Stimulated activated CD8-positive, alpha-beta memory T cell treated with anti-CD3 and anti-CD28 coated beads, Interleukin-7, amount 100 ng/mL, for 4 hours (primary cell): Measurements from ENCODE around the gene FRMD4B.

ENCODE experiments used
- DNase-seq, 2 donors: peaks; one replicate each; pipeline ENCODE4 v3.0.0-alpha.2; 2020; ENCODE audit warnings: low read depth in 2 of 2

FRMD4B gene

DNA sequence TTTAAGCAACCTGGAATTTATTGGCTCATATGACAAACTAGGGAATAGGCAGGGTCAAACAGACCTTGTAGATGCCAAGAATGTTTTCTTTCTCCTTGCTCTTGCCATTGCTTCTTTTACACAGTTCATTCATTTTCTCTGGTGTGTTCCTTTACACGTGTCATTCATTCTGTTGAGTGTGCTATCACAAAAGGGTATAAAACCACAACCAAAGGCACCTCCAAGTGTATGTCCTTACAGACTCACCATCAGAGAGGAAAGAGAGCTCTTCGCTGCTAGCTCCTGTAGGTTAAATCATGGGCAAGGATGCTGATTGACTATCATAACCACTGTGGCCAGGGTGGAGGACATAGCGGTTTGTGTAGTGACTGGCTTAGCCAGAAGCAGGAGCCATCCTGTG is 19.2 kb upstream of the FRMD4B start:
- DNase-seq: no peak

DNA sequence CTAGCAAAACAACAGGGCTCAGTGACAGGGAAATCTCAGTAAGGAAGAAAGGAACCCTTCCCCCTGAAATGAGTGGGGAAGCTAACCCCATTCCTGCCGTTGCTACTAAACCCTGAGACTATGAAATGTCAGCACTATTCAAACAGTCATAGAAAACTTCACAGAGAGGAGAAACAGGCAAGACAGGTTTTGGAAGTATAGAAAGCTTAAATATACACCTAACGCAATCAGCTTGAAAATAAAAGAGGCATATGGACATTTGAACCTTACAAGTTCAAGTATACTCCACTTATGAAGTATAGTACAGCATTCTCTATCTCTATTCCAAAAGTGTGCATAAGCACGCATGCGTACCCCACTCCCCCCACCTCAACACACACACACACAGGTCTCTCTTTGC is 17.6 kb upstream of the FRMD4B start:
- no peak for DNase-seq

DNA sequence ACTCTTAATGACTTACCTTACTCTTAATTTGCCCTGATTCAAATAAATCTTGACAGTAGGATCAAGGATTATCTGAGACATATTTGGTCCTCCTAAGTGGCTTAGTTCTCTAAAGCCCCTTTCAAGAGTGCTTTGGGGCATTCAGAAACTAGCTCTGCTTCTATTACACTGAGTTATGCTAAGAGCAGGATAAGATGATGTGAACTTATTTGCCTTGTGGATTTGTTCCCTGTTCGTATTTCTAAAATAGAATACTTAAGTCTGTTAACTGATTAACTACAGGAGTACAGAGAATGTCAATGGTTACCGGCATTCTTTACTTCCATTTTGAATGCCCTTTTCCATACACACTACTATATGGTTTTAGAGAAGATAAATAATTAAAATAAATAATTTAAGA is 14.8 kb upstream of the FRMD4B start:
- DNase-seq: no peak

DNA sequence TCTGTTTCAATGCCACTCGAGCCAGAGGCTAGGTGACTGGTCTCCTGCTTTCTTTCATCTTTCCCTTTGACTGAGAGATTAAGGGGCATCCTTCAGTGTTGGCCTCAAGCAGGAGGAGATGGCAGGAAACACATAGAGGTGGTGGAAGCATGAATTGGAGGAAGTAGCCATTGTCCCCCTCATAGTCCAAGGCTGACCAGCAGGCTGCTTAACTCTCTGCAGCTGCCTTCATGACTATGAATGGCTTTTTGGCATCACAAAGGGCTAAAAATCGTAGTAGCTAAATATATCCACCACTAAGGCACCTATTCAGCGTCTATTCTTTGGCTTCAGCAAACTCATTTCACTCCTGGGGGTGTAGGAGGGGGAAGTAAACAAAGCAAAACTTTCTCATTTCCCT is 7.0 kb upstream of the FRMD4B start:
- no peak for DNase-seq

DNA sequence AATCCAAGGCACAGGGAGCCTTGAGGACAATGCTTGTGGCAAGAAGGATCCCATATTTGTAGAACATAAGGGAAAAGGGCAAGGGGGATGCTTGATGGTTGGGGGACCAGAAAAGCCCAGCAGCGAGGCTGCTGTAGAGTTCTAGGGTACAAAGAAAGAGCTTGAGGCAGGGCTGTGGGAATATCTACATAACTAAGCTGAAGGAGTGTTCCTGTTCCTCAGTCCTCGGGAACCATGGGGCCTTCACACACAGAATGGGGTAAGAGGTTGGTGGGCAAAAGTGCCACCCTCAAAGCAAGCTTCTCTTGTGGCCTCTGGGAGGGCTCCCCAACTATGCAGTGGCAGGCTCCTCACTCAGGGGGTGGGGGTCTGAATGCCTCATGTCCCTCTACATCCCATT is 6.5 kb upstream of the FRMD4B start:
- no peak for DNase-seq

DNA sequence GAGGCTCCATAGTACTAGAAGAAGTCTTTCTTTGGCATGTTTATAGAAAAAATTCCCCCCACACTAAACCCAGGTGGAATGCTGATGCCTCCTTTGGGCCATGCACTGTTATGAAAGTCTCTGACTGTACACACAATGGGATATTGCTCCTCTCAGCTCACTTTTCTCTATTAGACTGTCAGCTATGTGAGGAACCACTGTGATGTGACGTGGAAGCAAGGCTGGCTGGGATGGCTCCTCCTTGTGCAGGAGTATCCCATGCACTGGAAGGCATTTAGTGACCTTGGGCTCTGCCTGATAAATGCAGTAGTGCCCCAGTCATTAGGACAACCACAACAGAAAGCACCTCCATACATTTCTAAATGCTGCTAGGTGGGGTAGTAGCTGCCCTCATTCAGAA is 5.7 kb upstream of the FRMD4B start:
- DNase-seq: no peak

DNA sequence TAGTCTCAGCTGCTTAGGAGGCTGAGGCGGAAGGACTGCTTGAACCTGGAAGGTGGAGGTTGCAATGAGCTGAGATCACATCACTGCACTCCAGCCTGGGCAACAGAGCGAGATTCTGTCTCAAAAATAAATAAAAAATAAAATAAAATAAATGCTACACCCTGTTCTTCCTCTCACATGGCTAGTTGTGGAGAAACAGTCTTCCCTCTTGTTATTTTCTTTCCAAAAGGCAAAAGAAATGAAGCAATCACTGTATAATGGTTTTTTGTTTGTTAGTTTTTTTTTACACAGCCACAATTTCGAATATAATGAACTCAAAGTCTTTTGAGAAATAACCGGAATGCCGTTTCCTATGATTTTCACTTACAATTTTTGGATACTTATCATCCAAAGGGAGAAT is 4.9 kb upstream of the FRMD4B start:
- DNase-seq: no peak

DNA sequence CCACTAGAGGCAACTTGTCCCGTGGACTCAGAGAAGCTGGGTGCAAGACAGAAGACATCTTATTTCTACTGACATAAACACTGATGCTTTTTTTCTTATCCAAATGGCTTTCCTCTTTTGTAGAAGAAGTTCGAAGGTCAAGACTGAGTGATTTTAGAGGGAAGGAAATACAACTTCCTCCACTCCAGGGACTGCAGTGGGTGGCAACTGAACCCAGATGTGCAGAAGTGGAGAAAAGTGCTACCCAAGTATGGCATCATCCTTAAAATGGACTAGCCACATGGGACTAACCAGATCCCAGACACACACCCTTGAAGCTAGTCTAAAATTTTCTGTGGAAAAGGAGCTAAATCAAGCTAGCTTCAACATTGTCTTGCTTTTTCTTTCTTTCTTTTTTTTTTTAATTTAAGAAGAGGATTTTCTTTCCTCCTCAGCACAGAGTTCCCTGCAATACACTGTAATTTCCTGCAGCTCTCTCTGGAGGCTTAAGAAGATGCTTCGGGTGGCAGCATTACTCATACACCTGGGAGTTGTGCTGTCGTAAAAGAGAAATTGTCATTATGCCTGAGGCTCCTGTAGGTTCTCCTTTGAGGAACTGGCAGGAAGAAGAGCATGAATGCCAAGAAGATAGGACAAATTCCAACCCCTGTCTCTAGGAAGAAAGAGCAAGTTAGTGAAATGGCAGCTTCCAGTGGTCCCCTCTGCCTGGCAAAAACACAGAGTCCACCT is 3.8 kb upstream of the FRMD4B start:
- no peak for DNase-seq

DNA sequence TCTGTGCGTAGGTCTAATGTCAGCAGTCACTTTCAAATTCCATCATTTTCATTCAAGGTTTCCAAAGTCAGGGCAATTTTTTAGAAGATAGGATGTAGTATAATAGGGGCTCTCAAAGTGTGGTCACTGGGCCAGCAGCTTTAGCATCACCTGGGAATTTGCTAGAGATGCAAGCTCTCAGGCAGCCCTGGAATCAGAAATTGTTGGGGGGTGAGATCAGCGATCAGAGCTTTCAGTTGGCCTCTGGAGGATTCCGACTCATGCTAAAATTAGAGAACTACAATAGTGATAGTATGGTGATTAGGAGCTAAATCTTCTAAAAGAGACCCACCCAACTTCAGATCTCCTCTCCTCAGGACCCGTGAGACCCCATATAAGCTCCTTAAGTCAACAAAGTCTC is 2.4 kb upstream of the FRMD4B start:
- no peak for DNase-seq

DNA sequence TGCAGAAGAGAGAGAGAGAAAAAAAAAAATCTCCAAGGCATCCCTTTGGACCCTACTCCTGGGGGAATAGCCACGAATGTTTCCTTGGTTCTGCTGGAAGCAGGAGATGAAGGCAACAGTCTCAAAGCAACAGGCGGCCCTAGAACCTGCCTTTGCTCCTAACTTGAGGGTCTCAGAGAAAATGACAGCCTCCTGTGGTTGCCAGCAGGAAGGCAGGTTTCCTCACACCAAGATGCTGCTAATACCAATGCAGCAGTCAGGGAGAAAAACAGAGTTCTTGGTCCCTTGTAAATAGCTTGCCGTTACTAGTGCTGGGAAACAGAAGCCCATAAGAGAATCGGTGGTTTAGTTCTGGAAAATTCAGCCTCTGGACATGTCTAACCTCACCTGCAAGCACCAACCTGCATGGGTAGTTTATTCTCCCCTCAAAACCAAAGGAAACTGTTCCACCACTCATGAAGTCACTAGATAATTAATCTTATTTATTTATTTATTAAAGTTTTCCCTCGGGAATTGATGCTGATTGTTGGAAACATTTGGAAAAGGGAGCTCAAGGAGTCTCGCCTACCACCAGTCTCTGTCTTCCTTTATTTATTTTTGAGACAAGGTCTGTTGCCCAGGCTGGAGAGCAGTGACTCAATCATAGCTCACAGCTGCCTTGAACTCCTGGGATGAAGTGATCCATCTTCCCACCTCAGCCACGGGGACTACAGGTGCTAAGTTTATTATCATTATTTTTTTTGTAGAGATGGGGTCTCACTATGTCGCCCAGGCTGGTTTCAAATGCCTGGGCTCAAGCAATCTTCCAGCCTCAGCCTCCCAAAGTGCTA is 883 bp upstream of the FRMD4B start:
- no peak for DNase-seq

DNA sequence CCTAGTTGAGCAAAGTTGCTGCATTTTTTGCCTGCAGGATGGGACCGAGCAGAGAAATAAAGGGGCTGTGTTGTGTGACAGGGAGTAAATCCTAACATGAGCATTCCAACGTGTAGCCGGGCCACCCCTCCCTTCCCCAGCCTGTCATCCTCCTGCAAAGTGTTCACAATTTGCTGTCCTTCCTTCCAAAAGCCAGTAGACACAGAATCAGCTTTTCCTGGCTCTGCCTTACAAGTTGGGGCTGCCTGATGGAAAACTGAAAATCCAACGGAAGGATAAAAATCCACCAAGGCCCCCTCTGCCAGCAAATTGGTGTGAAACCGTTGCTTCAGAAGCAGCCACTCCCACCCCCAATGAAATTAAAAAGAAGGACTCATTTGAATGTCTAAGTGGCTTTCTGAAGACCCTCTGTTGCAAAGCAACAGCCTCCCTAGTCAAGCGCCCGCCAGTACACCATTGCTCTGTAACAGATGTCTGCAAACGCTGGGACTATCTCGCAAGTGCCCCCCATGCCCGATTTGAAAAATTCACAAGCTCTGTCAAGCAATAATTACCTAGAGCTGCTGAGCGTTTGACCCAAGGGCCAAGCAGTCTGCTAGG is 665 bp downstream of the FRMD4B start:
- DNase-seq: no peak

DNA sequence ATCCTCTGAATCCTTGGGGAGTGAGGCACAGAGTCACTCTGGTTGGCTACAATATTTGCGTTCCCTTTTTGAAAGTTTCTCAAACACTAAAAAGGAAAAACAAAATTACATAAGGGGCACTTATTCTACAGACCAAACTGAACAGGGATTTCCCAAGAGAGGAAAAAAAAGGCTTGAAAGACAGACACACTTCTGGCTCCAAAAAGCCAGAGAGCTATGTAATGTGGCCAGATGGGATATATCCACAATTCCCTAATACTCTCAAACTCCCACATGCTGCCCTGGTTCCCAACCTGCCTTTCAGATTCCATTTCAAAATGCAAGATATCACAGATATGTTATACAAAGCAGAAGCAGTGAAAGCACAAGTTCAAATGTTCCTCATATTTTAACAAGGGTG is 1.6 kb downstream of the FRMD4B start:
- DNase-seq: no peak

DNA sequence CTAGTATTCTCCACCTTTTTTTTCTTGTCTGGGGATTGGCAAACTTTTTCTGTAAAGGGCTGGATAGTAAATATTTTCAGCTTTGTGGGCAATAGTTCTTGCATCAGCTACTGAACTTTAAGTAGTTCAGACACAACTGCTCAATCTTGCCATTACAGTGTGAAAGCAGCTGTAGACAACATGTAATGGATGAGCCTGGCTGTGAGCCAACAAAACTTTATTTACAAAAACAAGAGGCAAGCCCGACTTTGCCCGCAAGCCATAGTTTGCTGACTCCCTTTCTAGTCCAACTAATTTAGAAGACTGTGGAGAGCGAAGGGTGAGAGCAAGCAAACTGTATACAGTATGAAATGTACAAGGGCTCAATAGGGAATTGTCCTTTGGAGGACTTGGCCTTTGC is 6.2 kb downstream of the FRMD4B start:
- no peak for DNase-seq

DNA sequence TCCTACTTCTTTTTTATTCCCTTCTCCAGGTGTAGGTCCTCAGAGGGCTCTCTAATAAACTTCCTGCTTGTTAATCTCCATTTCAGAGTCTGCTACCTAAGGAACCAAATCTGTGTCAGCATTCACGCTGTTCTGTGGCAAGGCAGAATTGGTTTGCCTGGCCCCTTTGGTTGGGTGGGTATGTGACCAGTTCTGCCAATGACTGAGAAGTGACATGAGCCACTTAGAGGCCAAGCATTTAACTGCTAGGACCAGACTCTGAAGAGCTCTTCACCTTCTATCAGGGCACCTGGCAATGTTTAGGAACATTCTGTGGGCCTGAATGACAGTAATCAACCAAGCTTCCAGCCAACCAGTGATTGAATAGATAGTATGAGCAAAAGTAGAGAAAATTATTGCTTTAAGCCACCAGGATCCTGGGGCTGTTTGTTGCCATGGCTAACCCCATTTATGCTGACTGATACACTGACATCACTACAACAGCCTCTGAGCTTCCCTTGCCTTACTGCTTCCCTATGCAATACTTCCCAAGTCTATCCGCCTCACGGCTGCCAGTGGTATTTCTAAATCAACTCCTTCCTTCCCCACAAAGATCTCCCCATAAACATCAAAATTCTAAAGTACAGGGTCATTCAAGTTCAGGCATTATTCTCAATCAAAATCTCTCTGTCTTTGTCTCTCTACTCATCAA is 7.6 kb downstream of the FRMD4B start:
- no peak for DNase-seq

DNA sequence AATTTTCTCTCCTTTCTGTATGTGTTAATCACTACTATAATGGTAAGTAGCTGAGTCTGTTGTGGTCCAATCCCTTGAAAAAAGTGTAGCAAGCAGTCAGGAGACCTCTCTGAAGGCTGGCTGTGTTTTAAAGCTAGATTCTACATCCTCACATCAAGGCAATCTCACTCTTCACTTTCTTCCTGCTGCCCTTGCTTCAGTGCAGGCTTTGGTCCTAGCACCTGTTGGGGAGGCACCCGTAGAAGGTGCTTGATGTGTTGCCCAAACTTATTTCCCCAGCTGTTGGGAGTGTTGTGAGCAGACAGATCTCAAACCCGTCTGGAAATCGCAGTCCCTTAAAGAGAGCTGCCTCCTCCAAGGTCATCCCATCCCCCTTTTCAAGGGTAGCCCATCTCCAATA is 8.6 kb downstream of the FRMD4B start:
- no peak for DNase-seq

DNA sequence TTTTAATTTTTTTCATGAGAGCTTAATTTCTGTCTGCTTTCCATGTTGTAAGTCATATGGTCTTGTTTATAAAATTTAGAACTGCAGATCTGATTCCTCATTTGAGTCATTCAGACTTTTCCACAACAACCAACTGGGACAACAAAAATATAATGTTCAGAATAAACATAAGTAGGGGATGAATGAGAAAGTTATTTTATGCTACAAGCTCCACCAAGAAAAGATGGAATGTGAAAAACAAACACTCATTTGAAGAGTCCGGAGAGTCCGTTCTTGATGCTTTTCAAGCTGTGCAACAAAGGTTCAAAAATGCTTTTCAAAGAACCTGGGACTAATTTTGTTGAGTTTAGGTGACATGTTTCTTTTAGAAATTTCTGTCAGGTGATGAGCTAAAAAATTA is 9.2 kb downstream of the FRMD4B start:
- no peak for DNase-seq

DNA sequence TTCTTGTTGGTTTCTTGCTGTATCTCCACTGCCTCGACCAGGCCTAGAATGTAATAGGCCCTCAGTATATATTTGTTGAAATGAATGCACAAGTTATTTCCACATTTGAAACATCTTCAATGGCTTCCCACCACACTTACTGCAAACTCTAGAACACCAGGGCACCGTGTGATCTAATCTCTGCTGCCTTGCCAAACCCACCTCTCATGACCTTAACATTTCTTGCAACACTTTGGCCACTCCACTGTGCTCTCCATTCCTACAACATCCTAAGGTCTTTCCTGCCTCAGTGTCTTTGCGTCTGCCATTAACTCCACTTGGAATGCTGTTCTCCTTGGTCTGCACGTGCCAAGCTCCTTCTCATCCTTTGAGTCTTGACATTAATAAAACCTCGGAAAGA is 14.1 kb downstream of the FRMD4B start:
- DNase-seq: no peak

DNA sequence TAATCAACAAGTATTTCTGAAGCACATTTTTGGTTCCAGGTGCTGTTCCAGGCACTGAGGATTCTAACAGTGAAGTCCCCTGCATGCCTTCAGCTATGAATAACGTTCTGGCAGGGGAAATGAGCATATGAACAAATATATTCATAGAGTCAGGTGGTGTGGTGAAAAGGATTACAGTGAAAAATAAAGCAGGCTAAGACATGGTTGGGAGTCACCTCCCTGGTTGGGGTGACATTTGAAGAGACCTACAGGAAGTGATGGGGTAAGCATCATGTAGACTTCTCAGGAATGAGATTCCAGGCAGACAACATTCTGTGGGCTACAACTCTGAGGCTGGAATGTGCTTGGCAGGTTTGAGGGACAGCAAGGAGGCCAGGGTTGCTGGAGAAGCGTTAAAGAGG is 15.0 kb downstream of the FRMD4B start:
- DNase-seq: no peak

DNA sequence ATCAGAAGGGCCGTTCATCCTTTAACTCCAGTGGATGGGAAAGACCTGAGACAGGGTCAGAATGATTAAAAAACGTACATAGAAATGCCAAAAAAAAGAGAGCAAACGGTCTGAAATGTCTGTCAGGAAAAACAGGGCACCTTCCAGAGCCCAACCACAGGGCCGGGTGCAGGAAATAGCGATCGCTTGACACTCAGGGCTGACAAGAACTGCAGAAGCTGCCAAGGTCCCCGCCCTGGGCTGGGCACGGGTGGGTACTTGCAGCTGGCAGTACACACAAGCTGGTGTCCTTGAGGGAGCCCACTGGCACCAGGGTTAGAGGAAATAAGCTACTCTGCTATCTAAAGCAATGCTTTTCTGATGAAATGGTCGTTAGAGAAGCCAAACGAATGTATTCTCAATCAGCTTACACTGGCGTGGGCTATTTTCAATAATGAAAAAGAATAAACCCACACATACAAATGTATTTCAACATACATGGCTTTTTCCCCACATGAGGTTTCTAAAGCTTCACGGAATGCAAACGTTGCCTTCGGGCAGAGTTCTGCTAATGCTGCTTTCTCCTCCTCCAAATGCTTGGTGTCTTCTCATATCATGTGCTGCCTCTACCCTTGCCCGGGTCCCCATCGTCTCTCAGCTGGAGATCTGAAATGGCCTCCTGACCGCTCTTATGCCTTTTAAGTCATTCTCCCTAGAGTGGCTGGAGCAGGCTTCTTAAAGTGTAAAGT is 15.6 kb downstream of the FRMD4B start:
- no peak for DNase-seq

DNA sequence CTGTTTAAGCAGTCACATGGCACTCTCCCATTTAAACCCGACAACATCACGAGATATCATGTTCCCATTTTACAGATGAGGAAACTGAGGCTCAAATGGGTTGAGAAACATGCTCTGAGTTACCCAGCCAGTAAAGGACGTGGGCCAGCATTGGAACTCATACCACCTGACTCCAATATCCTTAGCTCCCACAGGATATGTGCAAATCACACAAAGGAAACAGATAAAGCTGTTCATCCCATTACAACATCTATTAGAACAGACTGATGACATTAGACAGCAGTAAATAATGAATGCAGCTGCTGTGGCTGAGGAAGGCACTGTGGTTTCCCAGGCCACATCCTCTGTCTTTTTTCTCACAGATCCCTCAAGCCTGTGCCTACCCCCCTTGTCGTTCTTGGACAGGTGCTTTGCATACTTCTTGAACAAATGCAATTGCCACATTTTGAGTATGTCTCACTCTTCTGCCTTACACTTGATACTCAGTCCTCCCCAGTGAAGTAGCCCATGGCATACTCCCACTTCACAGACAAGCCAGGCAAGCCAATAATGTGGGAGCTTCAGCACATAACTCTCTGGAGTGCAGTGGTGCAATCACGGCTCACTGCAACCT is 17.7 kb downstream of the FRMD4B start:
- DNase-seq: no peak

DNA sequence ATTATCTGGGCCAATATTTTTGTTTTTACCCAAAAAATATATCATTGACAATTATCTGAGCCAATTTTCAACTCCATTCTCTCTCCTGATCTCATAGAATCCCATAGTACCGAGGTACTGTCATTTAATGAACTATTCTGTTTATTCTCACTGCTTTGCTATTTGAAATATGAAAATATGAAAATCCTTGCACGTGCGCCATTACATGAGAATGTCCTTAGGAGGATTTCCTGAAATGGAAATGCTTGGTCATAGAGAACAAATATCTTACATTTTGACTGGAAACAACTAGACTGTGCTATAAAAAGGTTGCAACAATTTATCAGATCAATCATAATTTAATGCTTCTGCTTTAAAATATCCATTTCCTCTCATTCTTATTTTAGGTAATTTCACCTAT is 18.3 kb downstream of the FRMD4B start:
- no peak for DNase-seq
